ENCODE measurements around the gene DUSP5. TPM values are rescaled to one million over a fixed set of nuclear protein-coding genes. Genes with fewer than 3 reads are reported as not detected.

DUSP5 gene
- total RNA-seq, 1 experiment from 2014 or later, result 34.0 TPM

- CTCF ChIA-PET, result no interaction called here
- no TSS peak for BruUV-seq (replicated peaks)
- DNase-seq, result peak; percentile 19
- TF ChIP-seq CTCF (IDR thresholded peaks at IDR 0.05; ENCODE audit: unreplicated experiment), result no peak
- intact Hi-C loops (cut with micrococcal nuclease; ENCODE audit: unreplicated experiment), result no loop called here
- H3K27me3 Mint-ChIP-seq (ENCODE audit: unreplicated experiment), result no peaks in the 10 kb centered on the region
- no peaks in the 10 kb centered on the region for H3K36me3 Mint-ChIP-seq (ENCODE audit: insufficient read depth, unreplicated experiment)
- no peak overlapping the region for H3K4me3 Mint-ChIP-seq (ENCODE audit: low read depth, unreplicated experiment)
- no peaks in the 10 kb centered on the region for H3K9me3 Mint-ChIP-seq (ENCODE audit: low read depth, unreplicated experiment)
- H3K4me1 Mint-ChIP-seq (ENCODE audit: low read depth, unreplicated experiment), result peaks cover 41% of the 10 kb centered on the region
- peak overlapping the region; percentile 17 for H3K27ac Mint-ChIP-seq (ENCODE audit: unreplicated experiment)
Observed at GRCh38 chr10:110456523-110457091, 41.1 kb upstream of the DUSP5 start.

DNA sequence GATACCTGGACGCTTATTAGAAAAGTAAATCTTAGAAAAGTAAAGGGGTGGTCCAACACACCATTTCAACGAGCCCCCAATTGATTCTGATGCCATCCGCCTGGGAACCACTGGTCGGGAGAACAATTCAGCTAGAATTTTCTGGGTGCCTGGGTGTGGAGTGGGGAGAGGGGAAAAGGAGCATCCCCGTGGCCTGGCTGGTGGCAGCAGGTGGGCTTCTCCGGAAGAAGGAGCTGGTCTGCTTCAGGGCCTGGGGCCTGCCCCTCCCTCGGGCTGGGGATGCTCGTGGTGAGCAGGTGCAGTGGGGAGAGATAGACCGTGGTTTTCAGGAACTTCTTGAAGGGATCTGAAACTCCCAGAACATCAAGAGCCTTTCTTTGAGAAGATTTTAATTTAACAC is 39.9 kb upstream of the DUSP5 start:
- CTCF ChIA-PET, result interaction anchor here (0.6 kb wide), 1 partner anchor 66 kb away, joined by 6 read pairs; no protein-coding TSS in a partner anchor
- intact Hi-C loops (cut with micrococcal nuclease; ENCODE audit: unreplicated experiment), result no loop called here

DNA sequence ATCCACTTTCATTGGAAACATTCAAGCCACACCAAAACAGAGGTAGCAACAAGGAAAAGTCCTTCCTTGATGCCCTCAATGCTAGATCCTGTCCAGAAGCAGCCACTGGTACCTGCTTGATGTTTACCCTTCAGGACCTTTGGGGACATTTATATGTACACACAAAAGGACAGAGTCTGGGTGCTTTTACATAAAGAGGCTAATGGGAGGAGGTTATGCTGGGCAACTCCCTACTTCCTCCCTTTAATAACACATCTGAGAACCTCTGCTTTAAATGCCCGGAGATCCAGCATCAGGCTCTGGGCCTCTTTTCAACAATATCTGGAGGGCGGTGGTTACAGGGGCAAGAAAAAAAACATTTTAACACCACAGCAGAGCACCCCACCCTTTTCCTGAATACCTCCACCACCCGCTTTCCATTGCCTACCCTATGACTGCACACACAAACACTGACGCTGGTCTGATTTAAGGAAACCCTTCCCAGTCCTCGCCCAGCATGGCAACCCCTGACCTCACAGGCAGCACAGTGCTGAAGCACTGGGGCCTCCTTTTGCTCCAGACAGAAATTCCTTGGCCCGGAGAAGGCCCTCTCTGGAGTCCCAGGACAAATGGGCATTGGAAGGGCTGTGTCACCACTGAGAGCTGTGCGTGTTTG is 39.3 kb upstream of the DUSP5 start:
- H3K27me3 Mint-ChIP-seq (ENCODE audit: unreplicated experiment), result no peaks in the 10 kb centered on the region
- BruUV-seq (replicated peaks), result no TSS peak
- H3K4me3 Mint-ChIP-seq (ENCODE audit: low read depth, unreplicated experiment), result no peak overlapping the region
- TF ChIP-seq CTCF (IDR thresholded peaks at IDR 0.05; ENCODE audit: unreplicated experiment), result no peak
- CTCF ChIA-PET, result no interaction called here
- H3K27ac Mint-ChIP-seq (ENCODE audit: unreplicated experiment), result peak overlapping the region; percentile 52
- H3K4me1 Mint-ChIP-seq (ENCODE audit: low read depth, unreplicated experiment), result peaks cover 41% of the 10 kb centered on the region
- DNase-seq, result no peak
- intact Hi-C loops (cut with micrococcal nuclease; ENCODE audit: unreplicated experiment), result no loop called here
- no peaks in the 10 kb centered on the region for H3K9me3 Mint-ChIP-seq (ENCODE audit: low read depth, unreplicated experiment)
- H3K36me3 Mint-ChIP-seq (ENCODE audit: insufficient read depth, unreplicated experiment), result no peaks in the 10 kb centered on the region

More for the DNA sequence above, 39.9 kb upstream of the DUSP5 start:
- Mint-ChIP-seq H3K36me3 (ENCODE audit: insufficient read depth, unreplicated experiment) (no peaks in the 10 kb centered on the region), H3K27me3 (ENCODE audit: unreplicated experiment) (no peaks in the 10 kb centered on the region), H3K4me3 (ENCODE audit: low read depth, unreplicated experiment) (no peak overlapping the region), H3K9me3 (ENCODE audit: low read depth, unreplicated experiment) (no peaks in the 10 kb centered on the region), H3K27ac (ENCODE audit: unreplicated experiment) (no peak overlapping the region), H3K4me1 (ENCODE audit: low read depth, unreplicated experiment) (peaks cover 41% of the 10 kb centered on the region)
- TF ChIP-seq CTCF (IDR thresholded peaks at IDR 0.05; ENCODE audit: unreplicated experiment), result no peak
- BruUV-seq (replicated peaks), result no TSS peak
- no peak for DNase-seq

DNA sequence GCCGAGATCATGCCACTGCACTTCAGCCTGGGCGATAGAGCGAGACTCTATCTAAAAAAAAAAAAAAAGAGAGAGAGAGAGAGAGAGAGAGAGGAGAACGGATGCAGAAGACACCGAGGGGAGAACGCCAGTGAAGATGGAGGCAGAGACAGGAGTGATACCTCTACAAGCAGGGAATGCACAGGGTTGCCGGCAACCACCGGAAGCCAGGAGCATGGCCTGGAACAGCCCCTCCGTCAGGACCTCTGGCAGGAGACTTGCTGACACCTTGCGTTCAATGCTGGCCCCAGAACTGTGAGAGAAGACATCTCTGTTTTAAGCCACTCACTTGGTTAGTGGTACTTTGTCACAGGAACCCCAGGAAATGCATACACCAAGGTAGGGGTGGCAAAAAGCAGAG is 38.1 kb upstream of the DUSP5 start:
- Mint-ChIP-seq H3K4me3 (ENCODE audit: low read depth, unreplicated experiment) (no peak overlapping the region), H3K9me3 (ENCODE audit: low read depth, unreplicated experiment) (no peaks in the 10 kb centered on the region), H3K4me1 (ENCODE audit: low read depth, unreplicated experiment) (peaks cover 41% of the 10 kb centered on the region), H3K27me3 (ENCODE audit: unreplicated experiment) (no peaks in the 10 kb centered on the region), H3K36me3 (ENCODE audit: insufficient read depth, unreplicated experiment) (no peaks in the 10 kb centered on the region), H3K27ac (ENCODE audit: unreplicated experiment) (no peak overlapping the region)
- no peak for DNase-seq
- no TSS peak for BruUV-seq (replicated peaks)
- TF ChIP-seq CTCF (IDR thresholded peaks at IDR 0.05; ENCODE audit: unreplicated experiment), result no peak
- intact Hi-C loops (cut with micrococcal nuclease; ENCODE audit: unreplicated experiment), result no loop called here
- CTCF ChIA-PET, result no interaction called here

Data from Calu3 (cell line).